Stimulated activated CD8-positive, alpha-beta memory T cell treated with anti-CD3 and anti-CD28 coated beads, Interleukin-12 subunit alpha, Interleukin-12 subunit beta, amount 100 ng/mL, for 1 hour (primary cell): ENCODE results near the gene GJA1.
"Not testable (repeated sequence)": the region's sequence is repeated elsewhere in the genome, so short reads cannot be mapped to it uniquely, and the experiment has no call there.

Experiments used
- DNase-seq: peaks from one replicate; pipeline ENCODE4 v3.0.0-alpha.2; 2020; ENCODE audit warnings: low read depth

The GJA1 gene

GRCh38 chr6:121437851-121438651, 2.6 kb downstream of the GJA1 start:
- no peak for DNase-seq

DNA sequence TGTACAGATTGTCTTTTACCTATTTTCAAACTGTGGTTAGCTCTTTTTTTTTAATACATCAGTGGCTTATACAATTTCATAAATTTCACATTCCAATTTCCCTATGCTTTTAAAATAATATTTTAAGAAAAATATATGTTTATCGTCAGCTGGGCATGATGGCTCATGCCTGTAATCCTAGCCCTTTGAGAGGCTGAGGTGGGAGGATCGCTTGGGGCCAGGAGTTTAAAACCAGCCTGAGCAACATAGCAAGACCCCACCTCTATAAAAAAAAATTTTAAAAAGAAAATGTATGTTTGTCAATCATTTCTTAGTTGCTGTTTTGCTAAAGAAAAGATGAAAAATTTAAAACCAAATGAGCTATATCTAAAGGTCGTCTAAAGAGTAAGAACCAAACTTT, 3.4 kb downstream of the GJA1 start:
- DNase-seq: no peak

GRCh38 chr6:121439475-121439874, 4.0 kb downstream of the GJA1 start:
- DNase-seq: no peak

- no peak for DNase-seq
Measured at GRCh38 chr6:121439926-121440325, 4.5 kb downstream of the GJA1 start.

GRCh38 chr6:121441477-121441876, 6.0 kb downstream of the GJA1 start:
- DNase-seq: no peak

GRCh38 chr6:121442576-121442975, 7.1 kb downstream of the GJA1 start:
- DNase-seq: no peak

DNA sequence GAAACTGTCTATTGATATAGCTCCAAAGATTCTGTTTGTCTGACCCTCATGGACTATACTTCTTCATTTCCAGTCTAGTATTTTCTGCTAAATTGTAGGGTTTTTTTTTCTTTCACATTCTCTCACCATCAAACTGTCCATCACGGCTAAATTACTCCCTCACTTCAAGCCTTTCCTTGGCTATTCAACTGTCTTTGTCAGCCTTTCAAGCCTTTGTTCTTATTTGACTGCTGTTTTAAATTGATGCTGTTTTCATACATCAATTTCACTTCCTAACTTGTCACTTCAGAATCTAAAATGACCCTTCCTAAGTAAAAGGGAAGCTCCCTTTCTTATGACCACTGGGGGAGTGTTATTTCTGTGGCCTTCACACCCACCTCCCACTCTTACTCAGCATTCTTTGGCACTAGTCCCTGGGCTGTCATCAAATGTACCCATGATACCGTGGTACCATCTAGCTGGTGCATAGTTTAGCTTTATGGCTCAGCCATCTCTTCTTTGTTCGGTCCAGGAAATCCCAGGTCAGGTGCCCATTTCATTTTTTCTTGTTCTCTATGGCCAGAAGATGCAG, 8.6 kb downstream of the GJA1 start:
- no peak for DNase-seq

DNA sequence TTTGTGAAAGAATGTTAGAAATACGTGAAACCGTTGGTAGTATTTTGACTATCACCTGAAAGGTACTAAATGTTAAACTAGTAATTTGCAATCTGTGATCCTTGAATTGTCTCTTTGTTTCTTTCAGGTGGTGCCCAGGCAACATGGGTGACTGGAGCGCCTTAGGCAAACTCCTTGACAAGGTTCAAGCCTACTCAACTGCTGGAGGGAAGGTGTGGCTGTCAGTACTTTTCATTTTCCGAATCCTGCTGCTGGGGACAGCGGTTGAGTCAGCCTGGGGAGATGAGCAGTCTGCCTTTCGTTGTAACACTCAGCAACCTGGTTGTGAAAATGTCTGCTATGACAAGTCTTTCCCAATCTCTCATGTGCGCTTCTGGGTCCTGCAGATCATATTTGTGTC, 11.3 kb downstream of the GJA1 start:
- DNase-seq: not testable (repeated sequence)

GRCh38 chr6:121447746-121448145, 12.3 kb downstream of the GJA1 start:
- not testable (repeated sequence) for DNase-seq

- DNase-seq: not testable (repeated sequence)
Measured at GRCh38 chr6:121448528-121448927, 13.1 kb downstream of the GJA1 start.

- DNase-seq: no peak
Measured at GRCh38 chr6:121449331-121449730, 13.9 kb downstream of the GJA1 start.

DNA sequence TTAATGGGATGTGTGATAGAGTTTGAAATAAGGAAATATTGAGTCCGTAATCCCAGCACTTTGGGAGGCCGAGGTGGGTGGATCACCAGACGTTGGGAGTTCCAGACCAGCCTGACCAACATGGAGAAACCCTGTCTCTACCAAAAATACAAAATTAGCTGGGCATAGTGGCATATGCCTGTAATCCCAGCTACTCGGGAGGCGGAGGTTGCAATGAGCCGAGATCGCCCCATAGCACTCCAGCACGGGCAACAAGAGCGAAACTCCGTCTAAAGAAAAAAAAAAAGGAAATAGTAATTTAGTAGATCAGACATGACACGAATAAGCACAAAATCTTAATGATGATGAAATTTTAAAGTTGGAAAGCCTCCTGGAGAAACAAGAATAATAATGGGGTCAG, 14.8 kb downstream of the GJA1 start:
- no peak for DNase-seq

GRCh38 chr6:121451250-121451649, 15.8 kb downstream of the GJA1 start:
- no peak for DNase-seq

GRCh38 chr6:121453191-121453590, 17.7 kb downstream of the GJA1 start:
- no peak for DNase-seq

DNA sequence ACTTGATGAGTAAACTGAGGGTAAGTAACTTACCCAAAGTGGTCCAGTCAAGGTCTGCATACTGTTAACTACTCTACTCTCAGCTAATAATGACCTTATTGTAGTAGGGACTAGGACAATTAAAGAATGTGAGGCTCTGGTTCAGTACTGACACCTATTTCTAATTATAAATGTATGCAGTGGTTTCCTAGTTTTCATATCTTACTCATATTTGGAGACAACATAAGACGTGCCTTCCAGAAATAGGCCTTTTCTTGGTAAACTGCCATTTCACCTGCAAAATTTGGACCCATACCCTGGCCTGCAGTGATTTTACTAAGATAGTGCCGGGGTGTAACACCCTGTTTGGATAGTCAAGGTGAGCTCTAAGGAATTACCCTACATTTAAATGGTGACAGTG, 24.7 kb downstream of the GJA1 start:
- DNase-seq: no peak

- no peak for DNase-seq
Measured at GRCh38 chr6:121463087-121463486, 27.6 kb downstream of the GJA1 start.

DNA sequence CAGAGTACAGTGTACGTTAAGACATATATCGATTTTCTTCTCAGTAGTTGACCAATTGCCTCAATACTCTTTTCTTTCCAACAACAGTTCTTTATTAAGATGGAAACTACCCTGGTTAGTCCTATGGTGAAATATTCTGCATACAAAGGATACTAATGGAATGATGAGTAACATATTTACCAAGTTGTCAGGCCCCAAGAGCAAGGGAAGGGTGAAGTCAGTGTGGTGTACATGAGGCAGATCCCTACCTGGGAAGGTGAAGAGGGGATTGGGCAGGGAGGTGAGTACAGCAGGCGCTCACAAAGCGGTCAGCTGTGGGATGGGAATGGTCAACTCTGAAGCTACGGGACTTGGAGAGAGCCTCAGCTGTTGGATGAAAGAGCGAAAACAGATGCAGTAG, 29.7 kb downstream of the GJA1 start:
- no peak for DNase-seq

DNA sequence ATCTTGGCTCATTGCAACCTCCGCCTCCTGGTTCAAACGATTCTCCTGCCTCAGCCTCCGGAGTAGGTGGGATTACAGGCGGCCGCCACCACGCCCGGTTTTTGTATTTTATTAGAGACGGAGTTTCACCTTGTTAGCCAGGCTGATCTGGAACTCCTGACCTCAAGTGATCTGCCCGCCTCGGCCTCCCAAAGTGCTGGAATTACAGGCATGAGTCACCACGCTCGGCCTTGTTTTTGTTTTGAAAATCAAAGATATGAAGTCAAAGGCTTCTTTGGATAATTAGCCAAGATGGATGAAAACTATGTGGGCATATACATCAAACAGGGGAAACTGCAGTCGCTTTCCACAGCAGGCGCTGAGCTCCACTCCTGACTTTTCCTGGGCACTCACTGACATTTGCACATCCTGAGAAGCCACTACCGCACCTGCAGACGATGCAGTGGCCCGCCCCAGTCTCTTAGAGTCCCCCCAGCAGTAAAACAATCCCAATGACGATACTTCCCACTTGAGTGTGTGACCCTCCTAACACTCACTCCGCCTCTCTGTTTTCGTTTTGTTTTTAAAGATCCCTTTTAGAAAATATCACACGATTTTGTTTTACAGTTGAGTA, 44.1 kb downstream of the GJA1 start:
- DNase-seq: no peak

DNA sequence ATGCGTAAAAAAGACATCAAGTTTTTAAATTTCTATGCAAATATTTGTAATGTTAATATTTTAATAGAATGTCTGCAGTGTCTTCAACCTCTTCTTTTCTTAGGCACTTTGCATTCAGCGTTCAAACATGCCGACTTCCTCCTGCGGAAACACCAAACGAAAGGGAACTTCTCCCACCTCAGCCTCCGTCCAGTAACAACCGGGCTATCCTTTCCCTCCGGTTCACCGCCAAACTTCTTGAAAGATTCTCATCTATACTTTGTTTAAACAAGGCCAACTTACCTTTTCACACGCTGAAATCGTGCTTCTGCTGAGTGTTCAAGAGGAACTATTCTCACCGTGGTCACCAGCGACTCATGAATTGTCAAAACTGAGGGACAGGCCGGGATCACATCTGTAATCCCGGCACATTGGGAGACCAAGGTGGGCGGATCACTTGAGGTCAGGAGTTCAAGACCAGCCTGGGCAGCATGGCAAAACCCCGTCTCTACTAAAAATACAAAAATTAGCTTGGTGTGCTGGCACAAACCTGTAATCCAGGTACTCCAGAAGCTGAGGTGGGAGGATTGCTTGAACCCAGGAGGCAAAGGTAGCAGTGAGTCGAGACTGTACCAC, 44.8 kb downstream of the GJA1 start:
- no peak for DNase-seq

DNA sequence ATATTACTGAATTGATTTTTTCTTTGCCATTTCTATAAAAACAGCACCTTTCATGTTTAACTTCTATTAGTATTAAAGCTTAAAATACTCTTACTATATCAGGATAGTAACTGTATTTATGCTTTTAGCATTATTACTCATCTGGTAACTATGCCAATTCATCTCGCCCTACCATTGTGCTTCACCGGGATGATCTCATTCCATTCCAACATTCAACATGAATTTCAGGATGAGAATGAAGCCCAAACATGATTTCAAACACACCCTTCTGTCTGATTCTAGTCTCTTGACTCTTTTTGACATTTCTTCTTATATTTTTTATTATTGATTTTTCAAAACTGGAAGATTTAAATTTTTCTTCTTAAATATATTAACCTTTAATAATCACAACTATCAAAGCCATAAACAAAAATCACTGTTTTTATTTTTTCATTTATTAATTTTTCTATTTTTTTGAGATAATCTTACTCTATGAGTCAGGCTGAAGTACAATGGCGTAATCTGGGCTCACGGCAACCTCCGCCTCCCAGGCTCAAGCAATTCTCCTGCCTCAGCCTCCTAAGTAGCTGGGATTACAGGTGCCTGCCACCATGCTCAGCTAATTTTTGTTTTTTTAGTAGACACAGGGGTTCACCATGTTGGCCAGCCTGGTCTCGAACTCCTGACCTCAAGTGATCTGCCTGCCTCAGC, 46.7 kb downstream of the GJA1 start:
- DNase-seq: no peak

- no peak for DNase-seq
Measured at GRCh38 chr6:121482751-121483150, 47.3 kb downstream of the GJA1 start.

GRCh38 chr6:121485359-121485811, 49.9 kb downstream of the GJA1 start:
- DNase-seq: no peak
